ENCODE data around the gene SLC12A8. TPM values are rescaled to one million over a fixed set of nuclear protein-coding genes. Genes with fewer than 3 reads are reported as not detected.

SLC12A8 gene
- total RNA-seq, 4 donors from 2014 or later = 2.3 to 13.1 (median 3.9) TPM

DNA sequence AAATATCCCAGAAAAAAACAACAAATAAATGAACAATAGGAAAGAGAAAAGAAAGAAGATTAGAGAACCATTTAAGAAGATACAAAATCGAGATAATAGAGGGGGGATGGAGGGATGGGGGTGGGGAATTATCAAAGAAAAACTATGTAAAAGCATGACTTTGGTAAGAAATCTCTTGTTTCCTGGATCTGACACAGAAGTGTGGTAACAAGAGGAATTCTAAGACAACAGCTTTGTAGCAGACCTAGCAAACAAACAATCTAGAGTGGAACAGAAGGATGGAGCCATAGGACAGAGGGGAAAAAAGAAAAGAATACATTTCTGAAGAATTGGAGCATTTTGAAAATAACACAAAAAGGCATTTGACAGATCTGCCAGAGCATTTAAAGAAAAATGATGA lies 107.4 kb downstream of the SLC12A8 start:
- TF ChIP-seq POLR2A (IDR thresholded peaks at IDR 0.05) = no peak
- TF ChIP-seq CTCF (IDR thresholded peaks at IDR 0.05) = no peak
- intact Hi-C loops (cut with DNase I; ENCODE audit: low total_unique reads) = no loop called here
- WGBS, 2 donors = 76 to 83% methylated on average over 1 of the region's 1 CpG
- H3K4me3 ChIP-seq (ENCODE audit: low read depth, poor library complexity, severe bottlenecking) = no peak overlapping the region
- no peak for DNase-seq (ENCODE audit: low spot score in 2 of 2)

DNA sequence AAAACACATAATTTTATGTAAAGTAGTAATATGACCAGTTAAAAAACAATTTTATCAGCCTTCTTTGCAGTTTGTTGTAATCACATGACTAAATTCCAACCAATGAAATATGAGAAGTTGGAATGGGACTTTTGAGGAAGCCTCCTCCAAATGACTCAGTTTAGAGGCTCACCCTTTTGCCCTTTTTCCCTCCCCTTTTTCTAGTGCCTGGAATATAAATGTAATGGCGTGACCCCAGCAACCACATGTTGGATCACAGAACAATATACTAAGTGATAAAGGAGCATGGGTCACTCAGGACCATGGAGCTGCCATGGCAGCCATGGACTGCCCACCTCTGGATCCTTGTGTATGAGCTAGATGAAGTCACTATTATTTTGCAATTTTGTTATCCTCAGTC lies 107.9 kb downstream of the SLC12A8 start:
- TF ChIP-seq CTCF (IDR thresholded peaks at IDR 0.05) (no peak), POLR2A (IDR thresholded peaks at IDR 0.05) (no peak)
- 84 to 94% methylated on average over 1 of the region's 1 CpG for WGBS, 2 donors
- DNase-seq (ENCODE audit: low spot score in 2 of 2) = no peak
- intact Hi-C loops (cut with DNase I; ENCODE audit: low total_unique reads) = no loop called here
- no peak overlapping the region for H3K4me3 ChIP-seq (ENCODE audit: low read depth, poor library complexity, severe bottlenecking)

DNA sequence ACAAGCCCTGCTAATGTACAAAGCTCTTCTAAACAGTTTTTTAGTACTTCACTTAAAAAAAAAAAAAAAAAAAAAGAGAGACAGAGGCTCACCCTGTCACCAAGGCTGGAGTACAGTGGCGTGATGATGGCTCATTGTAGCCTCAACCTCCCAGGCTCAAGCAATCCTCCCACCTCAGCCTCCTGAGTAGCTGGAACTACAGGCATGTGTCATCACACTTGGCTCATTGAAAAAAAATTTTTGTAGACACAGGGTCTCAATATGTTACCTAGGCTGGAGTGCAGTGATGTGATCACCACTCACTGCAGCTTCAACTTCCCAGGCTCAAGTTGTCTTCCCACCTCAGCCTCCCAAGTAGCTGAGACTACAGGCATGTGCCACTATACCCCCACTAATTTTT lies 109.1 kb downstream of the SLC12A8 start:
- TF ChIP-seq CTCF (IDR thresholded peaks at IDR 0.05) (no peak), POLR2A (IDR thresholded peaks at IDR 0.05) (no peak)
- intact Hi-C loops (cut with DNase I; ENCODE audit: low total_unique reads) = no loop called here
- WGBS, 2 donors = 94 to 95% methylated on average over 1 of the region's 1 CpG
- no peak overlapping the region for H3K4me3 ChIP-seq (ENCODE audit: low read depth, poor library complexity, severe bottlenecking)
- no peak for DNase-seq (ENCODE audit: low spot score in 2 of 2)

- WGBS, 2 donors = 83 to 87% methylated on average over 6 of the region's 6 CpGs
Observed at GRCh38 chr3:125102470-125102869, 110.1 kb downstream of the SLC12A8 start.

GRCh38 chr3:125098611-125099291 lies 113.8 kb downstream of the SLC12A8 start:
- H3K4me3 ChIP-seq (ENCODE audit: low read depth, poor library complexity, severe bottlenecking) = no peak overlapping the region
- WGBS, 2 donors = 82 to 87% methylated on average over 4 of the region's 4 CpGs
- no peak for DNase-seq (ENCODE audit: low spot score in 2 of 2)
- no peak for TF ChIP-seq CTCF (IDR thresholded peaks at IDR 0.05)
- no peak for TF ChIP-seq POLR2A (IDR thresholded peaks at IDR 0.05)
- intact Hi-C loops (cut with DNase I; ENCODE audit: low total_unique reads) = no loop called here

More at GRCh38 chr3:125102470-125102869, 110.1 kb downstream of the SLC12A8 start:
- intact Hi-C loops (cut with DNase I; ENCODE audit: low total_unique reads) = no loop called here
- no peak for DNase-seq (ENCODE audit: low spot score in 2 of 2)
- no peak overlapping the region for H3K4me3 ChIP-seq (ENCODE audit: low read depth, poor library complexity, severe bottlenecking)
- no peak for TF ChIP-seq CTCF (IDR thresholded peaks at IDR 0.05)
- TF ChIP-seq POLR2A (IDR thresholded peaks at IDR 0.05) = no peak

GRCh38 chr3:125090649-125091048 lies 121.9 kb downstream of the SLC12A8 start:
- TF ChIP-seq POLR2A (IDR thresholded peaks at IDR 0.05) (no peak), CTCF (IDR thresholded peaks at IDR 0.05) (no peak)
- intact Hi-C loops (cut with DNase I; ENCODE audit: low total_unique reads) = no loop called here
- DNase-seq (ENCODE audit: low spot score in 2 of 2) = no peak
- H3K4me3 ChIP-seq (ENCODE audit: low read depth, poor library complexity, severe bottlenecking) = no peak overlapping the region
